Mesothelial cell of epicardium (in vitro differentiated cells): ENCODE data around the gene CEP63. TPM values are rescaled to one million over a fixed set of nuclear protein-coding genes. Genes with fewer than 3 reads are reported as not detected.

Experiments used
- DNase-seq, 2 experiments: peaks; one replicate each; pipeline ENCODE4 v3.0.0; 2021; ENCODE audit warnings: low spot score in 2 of 2; ENCODE audit not compliant: unreplicated experiment in 2 of 2
- H3K27ac Mint-ChIP-seq: 2 replicates; pipeline ENCODE4 v1.8.0; 2021; ENCODE audit warnings: mixed read lengths
- H3K27me3 Mint-ChIP-seq: 2 replicates; pipeline ENCODE4 v1.8.0; 2021; ENCODE audit warnings: low read depth, mixed read lengths
- H3K36me3 Mint-ChIP-seq: 2 replicates; pipeline ENCODE4 v1.8.0; 2021; ENCODE audit warnings: mixed read lengths
- H3K4me1 Mint-ChIP-seq: 2 replicates; pipeline ENCODE4 v1.8.0; 2021; ENCODE audit warnings: mixed read lengths
- H3K4me3 Mint-ChIP-seq: 2 replicates; pipeline ENCODE4 v1.8.0; 2021; ENCODE audit warnings: mild to moderate bottlenecking, moderate library complexity, mixed read lengths
- H3K9me3 Mint-ChIP-seq: 2 replicates; pipeline ENCODE4 v1.8.0; 2021; ENCODE audit warnings: mixed read lengths
- CTCF ChIP-seq: fragments of 200-600 bp; sonication (generic); IDR thresholded peaks from one replicate; pipeline ENCODE4 v1.5.0; 2021; ENCODE audit warnings: antibody characterized with exemption; ENCODE audit not compliant: unreplicated experiment
- total RNA-seq: library from RNA; stranded (reverse); gene quantifications from 3 replicates; pipeline ENCODE4 v1.2.1, GENCODE V29; 2021

CEP63 gene
- total RNA-seq, 1 donor from 2014 or later: 22.5 TPM

DNA sequence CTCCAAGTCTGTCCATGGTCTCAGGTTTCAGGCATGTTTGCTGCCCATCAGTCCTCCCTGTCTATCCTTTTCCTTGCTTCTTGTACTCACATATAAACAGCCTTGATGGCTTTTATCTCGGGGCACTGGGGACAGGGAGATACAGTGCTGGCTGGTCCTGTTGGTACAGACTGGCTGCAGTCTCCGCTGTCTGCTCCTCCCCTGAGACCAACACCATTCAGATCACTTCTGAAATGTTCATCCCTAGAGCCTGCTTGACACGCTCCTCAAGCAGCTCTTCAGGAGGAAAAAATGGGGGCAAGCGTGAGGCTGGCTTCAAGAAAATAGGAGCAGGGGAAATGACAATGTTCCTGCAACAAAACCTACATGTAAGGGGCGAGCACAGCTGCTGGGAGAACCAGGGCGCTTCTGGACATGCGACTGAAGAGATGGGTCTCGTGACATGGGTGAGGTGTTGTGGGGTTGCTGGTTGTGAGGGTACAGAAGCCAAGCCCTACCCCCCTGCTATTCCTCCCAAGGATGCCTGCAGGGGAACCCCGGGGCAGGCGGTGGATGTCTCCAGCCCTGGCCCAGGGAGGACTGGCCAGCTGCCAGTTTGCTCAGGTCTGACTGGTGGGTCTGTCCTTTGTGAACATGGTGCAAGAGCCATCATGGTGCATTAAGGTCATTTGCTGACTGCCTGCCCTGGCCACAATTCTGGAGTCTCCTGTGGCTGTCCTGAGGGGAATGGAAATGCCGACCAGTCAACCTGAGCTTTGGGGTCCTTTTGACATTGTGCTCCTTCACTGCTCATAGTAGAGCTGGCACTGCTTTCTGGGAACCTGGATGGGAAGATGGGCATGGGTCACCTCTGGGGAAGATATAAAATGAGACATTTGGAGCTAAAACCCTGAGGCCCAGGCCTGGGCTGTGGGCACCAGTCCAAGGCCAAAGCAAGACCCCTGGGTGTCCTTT, 124.9 kb downstream of the CEP63 start:
- peaks cover 36% of the 10 kb centered on the region for H3K27me3 Mint-ChIP-seq
- peaks cover 12% of the 10 kb centered on the region for H3K4me1 Mint-ChIP-seq
- no peak overlapping the region for H3K4me3 Mint-ChIP-seq

GRCh38 chr3:134611516-134611915, 125.7 kb downstream of the CEP63 start:
- H3K27me3 Mint-ChIP-seq: peaks cover 30% of the 10 kb centered on the region

More for the DNA sequence above, 124.9 kb downstream of the CEP63 start:
- no peak overlapping the region for H3K27ac Mint-ChIP-seq
- no peaks in the 10 kb centered on the region for H3K36me3 Mint-ChIP-seq
- no peak for DNase-seq
- no peak for TF ChIP-seq CTCF
- H3K9me3 Mint-ChIP-seq: no peaks in the 10 kb centered on the region

GRCh38 chr3:134613006-134613520, 127.2 kb downstream of the CEP63 start:
- peak in 1 of 2 experiments; percentile 5 for DNase-seq
- Mint-ChIP-seq H3K4me3 (no peak overlapping the region), H3K27ac (no peak overlapping the region), H3K27me3 (peaks cover 29% of the 10 kb centered on the region), H3K36me3 (no peaks in the 10 kb centered on the region), H3K4me1 (peaks cover 7% of the 10 kb centered on the region), H3K9me3 (no peaks in the 10 kb centered on the region)
- TF ChIP-seq CTCF: no peak

More at GRCh38 chr3:134611516-134611915, 125.7 kb downstream of the CEP63 start:
- no peak for TF ChIP-seq CTCF
- no peaks in the 10 kb centered on the region for H3K9me3 Mint-ChIP-seq
- H3K4me1 Mint-ChIP-seq: peaks cover 11% of the 10 kb centered on the region
- no peak overlapping the region for H3K4me3 Mint-ChIP-seq
- no peaks in the 10 kb centered on the region for H3K36me3 Mint-ChIP-seq
- H3K27ac Mint-ChIP-seq: no peak overlapping the region
- no peak for DNase-seq

GRCh38 chr3:134614955-134615354, 129.1 kb downstream of the CEP63 start:
- Mint-ChIP-seq H3K27ac (no peak overlapping the region), H3K4me3 (no peak overlapping the region), H3K9me3 (no peaks in the 10 kb centered on the region), H3K27me3 (peaks cover 26% of the 10 kb centered on the region), H3K36me3 (no peaks in the 10 kb centered on the region), H3K4me1 (peaks cover 7% of the 10 kb centered on the region)
- no peak for TF ChIP-seq CTCF
- no peak for DNase-seq

DNA sequence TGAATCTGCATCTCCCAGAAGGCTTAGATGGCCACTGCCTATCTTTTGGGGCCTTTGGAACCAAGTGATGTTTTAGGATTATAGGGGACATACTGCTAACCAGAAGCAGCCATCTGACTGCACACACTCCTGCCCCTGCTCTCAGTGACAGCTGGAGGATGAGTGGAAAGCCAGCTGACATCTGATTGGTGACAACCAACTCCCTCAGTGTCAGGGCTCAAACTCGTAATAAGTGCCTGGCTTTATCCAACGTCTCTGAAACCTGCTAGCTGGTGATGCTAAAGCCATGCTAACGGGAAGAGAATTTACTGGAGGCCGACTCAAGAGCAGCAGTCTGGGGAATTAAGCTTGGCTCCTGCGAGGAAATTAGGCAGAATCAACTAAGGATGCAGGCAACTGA, 129.9 kb downstream of the CEP63 start:
- Mint-ChIP-seq H3K27me3 (peaks cover 21% of the 10 kb centered on the region), H3K9me3 (no peaks in the 10 kb centered on the region), H3K27ac (no peak overlapping the region), H3K36me3 (no peaks in the 10 kb centered on the region), H3K4me3 (no peak overlapping the region), H3K4me1 (peaks cover under 1% of the 10 kb centered on the region)
- peak in 1 of 2 experiments; percentile 19 for DNase-seq
- no peak for TF ChIP-seq CTCF
